Measurements from ENCODE around the gene APOL2.

APOL2 gene

DNA sequence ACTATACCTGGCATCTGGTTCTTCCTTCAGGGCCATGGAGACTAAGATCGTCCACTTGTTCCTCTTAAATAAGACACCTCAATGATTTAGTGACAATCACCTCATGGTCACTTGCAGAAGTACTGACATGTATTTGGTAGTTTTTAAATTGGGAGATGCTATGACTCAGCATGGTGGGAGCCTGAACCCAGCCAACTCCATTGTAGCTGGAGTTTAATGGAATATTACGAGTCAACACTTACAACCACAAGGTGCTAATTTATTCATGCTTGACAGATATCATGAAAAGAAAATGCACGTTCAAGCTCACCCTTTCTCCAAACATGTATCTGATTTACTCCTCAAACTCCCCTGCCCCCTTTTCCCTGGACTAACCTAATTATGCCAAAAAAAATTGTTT is 62.2 kb downstream of the APOL2 start:
- H3K36me3 ChIP-seq (ENCODE audit: control insufficient read depth, insufficient read depth, low read length), result no peaks in the 10 kb centered on the region
- H3K79me2 ChIP-seq, result no peaks in the 10 kb centered on the region
- no peaks in the 10 kb centered on the region for H3K9me3 ChIP-seq (ENCODE audit: control insufficient read depth, low read length)
- no peak overlapping the region for H3K27ac ChIP-seq
- no peaks in the 10 kb centered on the region for H3K4me1 ChIP-seq
- no peaks in the 10 kb centered on the region for H3K27me3 ChIP-seq (ENCODE audit: control insufficient read depth, insufficient read depth, low read length)
- H2AFZ ChIP-seq, result no peak overlapping the region
- no peak overlapping the region for H3K4me3 ChIP-seq (ENCODE audit: low read depth, low read length)
- TF ChIP-seq, protein P1, sequence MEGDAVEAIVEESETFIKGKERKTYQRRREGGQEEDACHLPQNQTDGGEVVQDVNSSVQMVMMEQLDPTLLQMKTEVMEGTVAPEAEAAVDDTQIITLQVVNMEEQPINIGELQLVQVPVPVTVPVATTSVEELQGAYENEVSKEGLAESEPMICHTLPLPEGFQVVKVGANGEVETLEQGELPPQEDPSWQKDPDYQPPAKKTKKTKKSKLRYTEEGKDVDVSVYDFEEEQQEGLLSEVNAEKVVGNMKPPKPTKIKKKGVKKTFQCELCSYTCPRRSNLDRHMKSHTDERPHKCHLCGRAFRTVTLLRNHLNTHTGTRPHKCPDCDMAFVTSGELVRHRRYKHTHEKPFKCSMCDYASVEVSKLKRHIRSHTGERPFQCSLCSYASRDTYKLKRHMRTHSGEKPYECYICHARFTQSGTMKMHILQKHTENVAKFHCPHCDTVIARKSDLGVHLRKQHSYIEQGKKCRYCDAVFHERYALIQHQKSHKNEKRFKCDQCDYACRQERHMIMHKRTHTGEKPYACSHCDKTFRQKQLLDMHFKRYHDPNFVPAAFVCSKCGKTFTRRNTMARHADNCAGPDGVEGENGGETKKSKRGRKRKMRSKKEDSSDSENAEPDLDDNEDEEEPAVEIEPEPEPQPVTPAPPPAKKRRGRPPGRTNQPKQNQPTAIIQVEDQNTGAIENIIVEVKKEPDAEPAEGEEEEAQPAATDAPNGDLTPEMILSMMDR (IDR thresholded peaks at IDR 0.05), result no peak
- no peak overlapping the region for H3K4me2 ChIP-seq (ENCODE audit: low read length)
- H3K9ac ChIP-seq, result no peak overlapping the region

Data from parathyroid adenoma (tissue), 2 donors.